GM21447 (cell line): ENCODE data around the gene KCNA2.

Experiments
- ATAC-seq: cut with Tn5 transposase; IDR thresholded peaks from one replicate; pipeline ENCODE4 v1.9.1; 2021; ENCODE audit not compliant: unreplicated experiment

Gene KCNA2

GRCh38 chr1:110605446-110605845 lies 712 bp downstream of the KCNA2 start:
- no peak for ATAC-seq

- ATAC-seq, result no peak
These were observed 1.5 kb downstream of the KCNA2 start for GRCh38 chr1:110604586-110605148.

- ATAC-seq, result no peak
These were observed 3.1 kb downstream of the KCNA2 start for GRCh38 chr1:110603058-110603457.

- no peak for ATAC-seq
These were observed 3.7 kb downstream of the KCNA2 start for GRCh38 chr1:110602466-110602865.

- ATAC-seq, result no peak
These were observed 4.8 kb downstream of the KCNA2 start for GRCh38 chr1:110601332-110601731.

- no peak for ATAC-seq
These were observed 5.4 kb downstream of the KCNA2 start for GRCh38 chr1:110600716-110601115.

GRCh38 chr1:110597966-110598365 lies 8.2 kb downstream of the KCNA2 start:
- ATAC-seq, result no peak

GRCh38 chr1:110596312-110596711 lies 9.8 kb downstream of the KCNA2 start:
- ATAC-seq, result no peak

- no peak for ATAC-seq
These were observed 10.8 kb downstream of the KCNA2 start for GRCh38 chr1:110595353-110595710.

- ATAC-seq, result no peak
These were observed 11.5 kb downstream of the KCNA2 start for GRCh38 chr1:110594456-110595352.

- ATAC-seq, result no peak
These were observed 12.3 kb downstream of the KCNA2 start for GRCh38 chr1:110593902-110594301.

GRCh38 chr1:110591956-110592355 lies 14.2 kb downstream of the KCNA2 start:
- no peak for ATAC-seq

GRCh38 chr1:110588991-110589390 lies 17.2 kb downstream of the KCNA2 start:
- ATAC-seq, result no peak

- no peak for ATAC-seq
These were observed 17.7 kb downstream of the KCNA2 start for GRCh38 chr1:110588486-110588885.

- ATAC-seq, result no peak
These were observed 18.3 kb downstream of the KCNA2 start for GRCh38 chr1:110587906-110588305.

GRCh38 chr1:110585481-110585880 lies 20.7 kb downstream of the KCNA2 start:
- no peak for ATAC-seq

- no peak for ATAC-seq
These were observed 22.1 kb downstream of the KCNA2 start for GRCh38 chr1:110584045-110584444.

GRCh38 chr1:110583505-110583904 lies 22.7 kb downstream of the KCNA2 start:
- no peak for ATAC-seq

- ATAC-seq, result no peak
These were observed 23.8 kb downstream of the KCNA2 start for GRCh38 chr1:110582378-110582777.

GRCh38 chr1:110581682-110582145 lies 24.4 kb downstream of the KCNA2 start:
- no peak for ATAC-seq

GRCh38 chr1:110580244-110580643 lies 25.9 kb downstream of the KCNA2 start:
- ATAC-seq, result no peak

- ATAC-seq, result no peak
These were observed 26.7 kb downstream of the KCNA2 start for GRCh38 chr1:110579460-110579859.
